Bronchial epithelial cell (primary cell): ENCODE data around the gene VEGFA. TPM values are rescaled to one million over a fixed set of nuclear protein-coding genes. Genes with fewer than 3 reads are reported as not detected.

Experiments used
- DNase-seq: peaks from one replicate; pipeline ENCODE4 v3.0.0-alpha.2; 2010; ENCODE audit warnings: low read depth
- FAIRE-seq: peaks from 2 replicates; lab custom pipeline; 2011; peaks lifted over from hg19 to GRCh38; lab: Jason Lieb, UNC
- H3K27me3 ChIP-seq: 2 replicates; pipeline ENCODE4 v1.5.1; 2011; ENCODE audit warnings: low read length; ENCODE audit not compliant: control insufficient read depth, insufficient read depth
- H3K36me3 ChIP-seq: 2 replicates; pipeline ENCODE4 v1.5.1; 2011; ENCODE audit warnings: low read length; ENCODE audit not compliant: control insufficient read depth, insufficient read depth
- H3K4me3 ChIP-seq: 2 replicates; pipeline ENCODE4 v1.5.1; 2011; ENCODE audit warnings: mild to moderate bottlenecking, low read depth, low read length, control low read depth
- total RNA-seq: library from RNA; depleted of rRNA; stranded (reverse); fragments of >200 nt; gene quantifications from 2 replicates; pipeline ENCODE4 v1.2.1, GENCODE V29; 2014
- TF ChIP-seq, protein P1 (sequence below): IDR thresholded peaks from 2 replicates; pipeline ENCODE4 v1.5.1; 2011; ENCODE audit warnings: mild to moderate bottlenecking, moderate library complexity, low read length, control low read depth, inconsistent platforms; ENCODE audit not compliant: insufficient read depth, severe bottlenecking

VEGFA gene
- total RNA-seq, 1 donor from 2014 or later, result 391 TPM

GRCh38 chr6:43785220-43785752, 15.3 kb downstream of the VEGFA start:
- H3K36me3 ChIP-seq, result peaks cover 43% of the 10 kb centered on the region
- DNase-seq (no peak), FAIRE-seq (no peak)
- no peaks in the 10 kb centered on the region for H3K27me3 ChIP-seq
- no peak overlapping the region for H3K4me3 ChIP-seq
- TF ChIP-seq, protein P1, sequence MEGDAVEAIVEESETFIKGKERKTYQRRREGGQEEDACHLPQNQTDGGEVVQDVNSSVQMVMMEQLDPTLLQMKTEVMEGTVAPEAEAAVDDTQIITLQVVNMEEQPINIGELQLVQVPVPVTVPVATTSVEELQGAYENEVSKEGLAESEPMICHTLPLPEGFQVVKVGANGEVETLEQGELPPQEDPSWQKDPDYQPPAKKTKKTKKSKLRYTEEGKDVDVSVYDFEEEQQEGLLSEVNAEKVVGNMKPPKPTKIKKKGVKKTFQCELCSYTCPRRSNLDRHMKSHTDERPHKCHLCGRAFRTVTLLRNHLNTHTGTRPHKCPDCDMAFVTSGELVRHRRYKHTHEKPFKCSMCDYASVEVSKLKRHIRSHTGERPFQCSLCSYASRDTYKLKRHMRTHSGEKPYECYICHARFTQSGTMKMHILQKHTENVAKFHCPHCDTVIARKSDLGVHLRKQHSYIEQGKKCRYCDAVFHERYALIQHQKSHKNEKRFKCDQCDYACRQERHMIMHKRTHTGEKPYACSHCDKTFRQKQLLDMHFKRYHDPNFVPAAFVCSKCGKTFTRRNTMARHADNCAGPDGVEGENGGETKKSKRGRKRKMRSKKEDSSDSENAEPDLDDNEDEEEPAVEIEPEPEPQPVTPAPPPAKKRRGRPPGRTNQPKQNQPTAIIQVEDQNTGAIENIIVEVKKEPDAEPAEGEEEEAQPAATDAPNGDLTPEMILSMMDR, result no peak

GRCh38 chr6:43785904-43786303, 15.9 kb downstream of the VEGFA start:
- Histone ChIP-seq H3K4me3 (no peak overlapping the region), H3K36me3 (peaks cover 38% of the 10 kb centered on the region), H3K27me3 (no peaks in the 10 kb centered on the region)
- DNase-seq, result no peak
- FAIRE-seq, result no peak
- TF ChIP-seq, protein P1, result no peak

GRCh38 chr6:43786664-43787329, 16.8 kb downstream of the VEGFA start:
- no peak for DNase-seq
- TF ChIP-seq, protein P1, result no peak
- no peak for FAIRE-seq
- H3K4me3 ChIP-seq, result no peak overlapping the region
- peaks cover 29% of the 10 kb centered on the region for H3K36me3 ChIP-seq
- H3K27me3 ChIP-seq, result no peaks in the 10 kb centered on the region

DNA sequence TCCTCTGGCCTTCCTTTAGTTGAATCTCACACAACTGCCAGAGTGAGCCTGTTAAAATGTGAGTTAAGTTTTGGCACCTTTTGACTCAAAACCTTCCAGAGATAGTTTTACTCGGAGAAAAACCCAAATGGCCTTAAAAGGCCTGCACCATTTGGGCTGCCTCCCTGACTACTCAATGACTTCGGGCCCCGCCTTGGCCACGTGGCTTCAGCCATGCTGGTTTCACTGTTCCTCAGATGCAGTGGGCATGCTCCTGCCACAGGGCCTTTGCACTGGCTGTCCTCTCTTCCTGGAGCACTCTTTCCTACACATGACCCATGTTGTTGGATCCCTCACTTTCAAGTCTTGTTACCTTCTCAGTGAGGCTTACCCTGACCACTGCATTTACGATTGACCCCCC, 18.3 kb downstream of the VEGFA start:
- no peak for DNase-seq
- Histone ChIP-seq H3K4me3 (no peak overlapping the region), H3K36me3 (peaks cover 14% of the 10 kb centered on the region), H3K27me3 (no peaks in the 10 kb centered on the region)
- no peak for FAIRE-seq
- TF ChIP-seq, protein P1, result no peak

GRCh38 chr6:43789447-43789846, 19.4 kb downstream of the VEGFA start:
- H3K36me3 ChIP-seq, result peaks cover 6% of the 10 kb centered on the region
- no peaks in the 10 kb centered on the region for H3K27me3 ChIP-seq
- no peak overlapping the region for H3K4me3 ChIP-seq
- DNase-seq (no peak), FAIRE-seq (no peak)
- TF ChIP-seq, protein P1, result no peak
